Heart left ventricle (tissue), 16 donors: ENCODE results near the gene GLRX3. TPM values are rescaled to one million over a fixed set of nuclear protein-coding genes. Genes with fewer than 3 reads are reported as not detected.
A peak's percentile ranks its signal among the peaks of the same experiment; 100 is the strongest.

Experiments
- ATAC-seq, 4 donors: fragments of 200-7000 bp; cut with Tn5 transposase; one replicate each; pipeline ENCODE4 v1.9.1; 2020 to 2022; ENCODE audit warnings: moderate library complexity in 4 of 4, mild to moderate bottlenecking in 3 of 4, moderate number of reproducible peaks in 1 of 4
- DNase-seq, 5 donors: peaks; one replicate each; pipeline ENCODE4 v3.0.0-alpha.2; 2020
- H3K27ac ChIP-seq, 12 donors: fragments of 200-600 bp; sonication (generic) in 4 of 12; one replicate each; pipeline versions ENCODE4 v1.5.0 to v1.8.0; 2016 to 2022; ENCODE audit warnings: mild to moderate bottlenecking in 2 of 12
- H3K27me3 ChIP-seq, 9 donors: fragments of 200-600 bp; sonication (generic) in 2 of 9; one replicate each; pipeline versions ENCODE4 v1.5.1 to v1.8.0; 2016 to 2022; ENCODE audit warnings: mild to moderate bottlenecking in 3 of 9
- H3K36me3 ChIP-seq, 9 donors: fragments of 200-600 bp; sonication (generic) in 2 of 9; one replicate each; pipeline versions ENCODE4 v1.5.0 to v1.8.0; 2018 to 2022; ENCODE audit warnings: mild to moderate bottlenecking in 2 of 9
- H3K4me1 ChIP-seq, 12 donors: fragments of 200-600 bp; sonication (generic) in 4 of 12; one replicate each; pipeline versions ENCODE4 v1.5.0 to v1.8.0; 2016 to 2022; ENCODE audit warnings: mild to moderate bottlenecking in 3 of 12
- H3K4me3 ChIP-seq, 12 donors: fragments of 200-600 bp; sonication (generic) in 4 of 12; one replicate each; pipeline versions ENCODE4 v1.5.0 to v1.8.0; 2017 to 2022; ENCODE audit warnings: mild to moderate bottlenecking in 9 of 12, moderate library complexity in 4 of 12
- H3K9me3 ChIP-seq, 12 donors: fragments of 200-600 bp; sonication (generic) in 4 of 12; one replicate each; pipeline versions ENCODE4 v1.5.0 to v1.8.0; 2016 to 2022; ENCODE audit warnings: mild to moderate bottlenecking in 1 of 12
- CTCF ChIP-seq, 12 donors: fragments of 200-600 bp; sonication (generic) in 4 of 12; IDR thresholded peaks; one replicate each; pipeline versions ENCODE4 v1.5.0 to v1.8.0; 2018 to 2022; ENCODE audit warnings: antibody characterized with exemption in 12 of 12, mild to moderate bottlenecking in 5 of 12
- POLR2A ChIP-seq, 2 donors: fragments of 450-650 bp; IDR thresholded peaks; one replicate each; pipeline ENCODE4 v1.6.1; 2017; ENCODE audit warnings: antibody characterized with exemption in 2 of 2, mild to moderate bottlenecking in 2 of 2, moderate library complexity in 2 of 2
- WGBS, 4 donors: extraction: QIAGEN DNeasy Blood & Tissue Kit in 2 of 4; methylation state at CpG; one replicate each; pipeline versions ENCODE4 v1.1.5 to v1.1.7; 2013 to 2018; 5-methylcytosine and 5-hydroxymethylcytosine counted together
- intact Hi-C, 10 donors: fragments of 100-400 bp; cut with DNase I; formaldehyde crosslinking; loops; one replicate each; pipeline versions ENCODE4 v1.11.1 to v1.14.2; 2022
- polyA plus RNA-seq, 2 donors: library from polyadenylated mRNA; stranded (reverse); fragments of 200-250 nt; gene quantifications; one replicate each; pipeline ENCODE4 v1.2.3, GENCODE V29; 2013
- total RNA-seq, 9 donors: library from RNA; depleted of rRNA in 2 of 9; stranded (reverse); fragments of >200 nt in 2 of 9; fragmentation: NEBNext Ultra II Directional in 3 of 9; extraction: Animal tissue kit (Norgen Biotek cat#: 25700) in 3 of 9; gene quantifications; one replicate each; pipeline versions ENCODE4 v1.1.0 to v1.2.4, GENCODE V29; 2016 to 2023
- donor health status: ischemic (EF 13 %, LVEDD 7.1; RV severe dilation, severe dysfunction).
- donor health status: healthy with polysubstance abuse.
- donor health status: DM: no; HTN: yes; CAD: no.
- donor health status: DM: no; HTN: no; CAD: no.
- donor health status: ischemic (EF 25% LVEDD 6.9; RV normal size, moderate dysfunction).
- donor health status: ischemic (EF 25% LVEDD 5.7; RV mildly dilated, moderate dysfunction).
- donor health status: healthy.
- donor health status: DM: yes; HTN: yes; CAD: no.
- donor health status: ischemic (EF 35%, LVEDD 5.7; RV mildly dilated, moderate dysfunction).
- donor health status: nonischemic (EF 11% LVEDD 7.7; RV severe dilation, severe dysfunction).
- donor health status: DM: yes; HTN: yes; CAD: no.
- donor health status: PGD.
- donor health status: ischemic (EF 29% LVEDD 5.4; RV normal size, mild dysfunction).
- donor health status: nonischemic (EF 23%, LVEDD 6.1; RV moderate dilation, normal function).

GLRX3 gene
- total and polyA plus RNA-seq, 11 donors = 54.0 to 180 (median 66.4) TPM

GRCh38 chr10:130193493-130194193 is 57.5 kb downstream of the GLRX3 start:
- Histone ChIP-seq H3K27me3 (peaks cover 0 to 10% (median 0%) of the 10 kb centered on the region in 9 donors), H3K4me3 (no peak overlapping the region), H3K27ac (no peak overlapping the region), H3K4me1 (peaks cover 0 to 29% (median 6%) of the 10 kb centered on the region in 12 donors), H3K36me3 (no peaks in the 10 kb centered on the region), H3K9me3 (no peaks in the 10 kb centered on the region)
- peak in 3 of 4 donors; percentile 40 to 50 (median 44) for ATAC-seq
- no peak for TF ChIP-seq POLR2A (IDR thresholded peaks at IDR 0.05)
- TF ChIP-seq CTCF (IDR thresholded peaks at IDR 0.05) = no peak
- 51 to 57% (median 53%) methylated on average over 16 of the region's 16 CpGs for WGBS, 4 donors
- DNase-seq = no peak
- intact Hi-C loops = loop anchor here in 8 of 10 donors (5.0 to 10.0 kb wide), 6 partner anchors 1591 to 1684 kb away; no protein-coding TSS in a partner anchor

- no peaks in the 10 kb centered on the region for H3K9me3 ChIP-seq
- no peak overlapping the region for H3K27ac ChIP-seq
- DNase-seq = no peak
- no peak for TF ChIP-seq CTCF (IDR thresholded peaks at IDR 0.05)
- TF ChIP-seq POLR2A (IDR thresholded peaks at IDR 0.05) = no peak
- ATAC-seq = no peak
- H3K27me3 ChIP-seq = peaks cover 0 to 10% (median 0%) of the 10 kb centered on the region in 9 donors
- WGBS, 4 donors = 47 to 57% (median 50%) methylated on average over 16 to 21 of the region's 21 CpGs
- peaks cover 0 to 29% (median 6%) of the 10 kb centered on the region in 12 donors for H3K4me1 ChIP-seq
- no peak overlapping the region for H3K4me3 ChIP-seq
- intact Hi-C loops = loop anchor here in 8 of 10 donors (5.0 to 10.0 kb wide), 6 partner anchors 1590 to 1683 kb away; no protein-coding TSS in a partner anchor
- H3K36me3 ChIP-seq = no peaks in the 10 kb centered on the region
These were observed 58.2 kb downstream of the GLRX3 start for GRCh38 chr10:130194194-130194990.

GRCh38 chr10:130194991-130195645 is 58.9 kb downstream of the GLRX3 start:
- DNase-seq = no peak
- Histone ChIP-seq H3K4me3 (no peak overlapping the region), H3K9me3 (no peaks in the 10 kb centered on the region), H3K4me1 (peaks cover 0 to 25% (median 6%) of the 10 kb centered on the region in 12 donors), H3K36me3 (no peaks in the 10 kb centered on the region), H3K27ac (no peak overlapping the region), H3K27me3 (peaks cover 0 to 10% (median 0%) of the 10 kb centered on the region in 9 donors)
- 83 to 96% (median 86%) methylated on average over 13 to 19 of the region's 19 CpGs for WGBS, 4 donors
- no peak for ATAC-seq
- intact Hi-C loops = loop anchor here in 8 of 10 donors (5.0 to 10.0 kb wide), 6 partner anchors 1590 to 1682 kb away; no protein-coding TSS in a partner anchor
- TF ChIP-seq CTCF (IDR thresholded peaks at IDR 0.05) (no peak), POLR2A (IDR thresholded peaks at IDR 0.05) (no peak)
